ENCODE data around the gene MGRN1.

MGRN1 gene

DNA sequence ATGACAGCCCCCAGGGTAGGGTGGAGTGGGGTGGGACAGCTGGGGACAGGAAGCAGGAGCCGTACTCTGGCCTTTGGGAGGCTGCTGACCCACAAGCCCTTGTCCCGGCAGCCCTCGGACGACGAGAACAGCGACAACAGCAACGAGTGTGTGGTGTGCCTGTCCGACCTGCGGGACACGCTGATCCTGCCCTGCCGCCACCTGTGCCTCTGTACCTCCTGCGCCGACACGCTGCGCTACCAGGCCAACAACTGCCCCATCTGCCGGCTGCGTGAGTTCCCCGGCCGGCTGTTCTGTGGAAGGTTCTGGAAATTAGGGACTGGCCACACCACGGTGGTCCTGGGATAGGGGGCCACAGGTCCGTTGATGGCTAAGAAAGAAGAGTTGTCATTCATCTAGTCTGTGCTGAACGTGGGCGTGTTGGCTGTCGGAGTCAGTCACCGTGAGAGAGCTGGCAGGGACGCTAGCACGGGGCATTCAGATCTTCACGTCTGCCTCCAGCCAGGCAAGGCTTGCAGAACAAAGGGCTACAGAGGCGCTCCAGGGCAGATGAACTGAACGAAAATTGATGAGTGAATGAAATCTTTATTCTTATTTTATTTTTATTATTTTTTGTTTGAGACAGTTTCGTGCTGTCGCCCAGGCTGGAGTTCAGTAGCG lies 48.9 kb downstream of the MGRN1 start:
- no peak overlapping the region for H3K27ac ChIP-seq (ENCODE audit: insufficient read depth in 1 of 2, low read depth in 1 of 2, low read length in 2 of 2, poor library complexity in 1 of 2, severe bottlenecking in 2 of 2)

DNA sequence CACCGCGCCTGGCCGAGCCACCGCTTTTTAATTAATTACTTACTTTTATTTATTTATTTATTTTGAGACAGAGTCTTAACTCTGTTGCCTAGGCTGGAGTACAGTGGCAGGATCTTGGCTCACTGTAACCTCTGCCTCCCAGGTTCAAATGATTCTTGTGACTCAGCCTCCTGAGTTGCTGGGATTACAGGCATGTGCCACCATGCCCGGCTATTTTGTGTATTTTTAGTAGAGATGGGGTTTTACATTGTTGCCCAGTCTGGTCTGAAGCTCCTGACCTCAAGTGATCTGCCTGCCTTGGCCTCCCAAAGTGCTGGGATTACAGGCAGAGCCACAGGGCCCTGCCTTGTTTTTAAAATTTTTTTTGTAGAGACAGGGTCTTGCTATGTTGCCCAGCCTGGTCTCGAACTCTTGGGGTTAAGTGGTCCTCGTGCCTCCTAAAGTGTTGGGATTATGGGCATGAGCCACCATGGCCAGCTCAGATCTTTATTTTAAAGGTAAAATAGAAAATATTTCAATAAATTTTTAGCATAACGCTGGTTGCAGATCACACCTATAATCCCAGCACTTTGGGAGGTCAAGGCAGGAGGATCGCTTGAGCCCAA lies 50.4 kb downstream of the MGRN1 start:
- Histone ChIP-seq H3K9me3 (ENCODE audit: control extremely low read depth in 1 of 5, control insufficient read depth in 4 of 5, insufficient read depth in 2 of 5, low read depth in 1 of 5, low read length in 4 of 5) (no peaks in the 10 kb centered on the region), H3K27ac (ENCODE audit: insufficient read depth in 1 of 2, low read depth in 1 of 2, low read length in 2 of 2, poor library complexity in 1 of 2, severe bottlenecking in 2 of 2) (no peak overlapping the region), H3K4me1 (ENCODE audit: control extremely low read depth in 1 of 4, control insufficient read depth in 4 of 4, insufficient read depth in 4 of 4, low read length in 3 of 4) (peaks cover 0 to 24% (median 16%) of the 10 kb centered on the region in 4 experiments), H3K4me3 (ENCODE audit: control insufficient read depth in 1 of 7, extremely low read depth in 1 of 7, insufficient read depth in 4 of 7, low read depth in 2 of 7, low read length in 6 of 7) (no peak overlapping the region), H3K27me3 (replicated peaks in 2 of 5; ENCODE audit: control insufficient read depth in 4 of 5, insufficient read depth in 5 of 5, low read length in 4 of 5) (no peaks in the 10 kb centered on the region), H3K36me3 (ENCODE audit: control insufficient read depth in 4 of 4, insufficient read depth in 4 of 4, low read length in 3 of 4) (peaks cover 2 to 62% (median 36%) of the 10 kb centered on the region in 4 experiments)
- 100% methylated on average over 2 of the region's 9 CpGs for WGBS (ENCODE audit: insufficient coverage)
- ChIA-PET POLR2A (no interaction called here), CTCF (no interaction called here)
- no peak for DNase-seq

More for the DNA sequence above, 48.9 kb downstream of the MGRN1 start:
- peaks cover 0 to 24% (median 16%) of the 10 kb centered on the region in 4 experiments for H3K4me1 ChIP-seq (ENCODE audit: control extremely low read depth in 1 of 4, control insufficient read depth in 4 of 4, insufficient read depth in 4 of 4, low read length in 3 of 4)
- no peaks in the 10 kb centered on the region for H3K9me3 ChIP-seq (ENCODE audit: control extremely low read depth in 1 of 5, control insufficient read depth in 4 of 5, insufficient read depth in 2 of 5, low read depth in 1 of 5, low read length in 4 of 5)
- DNase-seq = no peak
- peaks cover 6 to 61% (median 38%) of the 10 kb centered on the region in 4 experiments for H3K36me3 ChIP-seq (ENCODE audit: control insufficient read depth in 4 of 4, insufficient read depth in 4 of 4, low read length in 3 of 4)
- H3K4me3 ChIP-seq (ENCODE audit: control insufficient read depth in 1 of 7, extremely low read depth in 1 of 7, insufficient read depth in 4 of 7, low read depth in 2 of 7, low read length in 6 of 7) = no peak overlapping the region
- ChIA-PET POLR2A (interaction anchor here (1.1 kb wide), 1 partner anchor 12 kb away, joined by 3 read pairs; no protein-coding TSS in a partner anchor), CTCF (interaction anchor here (1.0 kb wide), 1 partner anchor 23 kb away, joined by 3 read pairs; no protein-coding TSS in a partner anchor)
- H3K27me3 ChIP-seq (replicated peaks in 2 of 5; ENCODE audit: control insufficient read depth in 4 of 5, insufficient read depth in 5 of 5, low read length in 4 of 5) = no peaks in the 10 kb centered on the region
- 97% methylated on average over 24 of the region's 33 CpGs for WGBS (ENCODE audit: insufficient coverage)

DNA sequence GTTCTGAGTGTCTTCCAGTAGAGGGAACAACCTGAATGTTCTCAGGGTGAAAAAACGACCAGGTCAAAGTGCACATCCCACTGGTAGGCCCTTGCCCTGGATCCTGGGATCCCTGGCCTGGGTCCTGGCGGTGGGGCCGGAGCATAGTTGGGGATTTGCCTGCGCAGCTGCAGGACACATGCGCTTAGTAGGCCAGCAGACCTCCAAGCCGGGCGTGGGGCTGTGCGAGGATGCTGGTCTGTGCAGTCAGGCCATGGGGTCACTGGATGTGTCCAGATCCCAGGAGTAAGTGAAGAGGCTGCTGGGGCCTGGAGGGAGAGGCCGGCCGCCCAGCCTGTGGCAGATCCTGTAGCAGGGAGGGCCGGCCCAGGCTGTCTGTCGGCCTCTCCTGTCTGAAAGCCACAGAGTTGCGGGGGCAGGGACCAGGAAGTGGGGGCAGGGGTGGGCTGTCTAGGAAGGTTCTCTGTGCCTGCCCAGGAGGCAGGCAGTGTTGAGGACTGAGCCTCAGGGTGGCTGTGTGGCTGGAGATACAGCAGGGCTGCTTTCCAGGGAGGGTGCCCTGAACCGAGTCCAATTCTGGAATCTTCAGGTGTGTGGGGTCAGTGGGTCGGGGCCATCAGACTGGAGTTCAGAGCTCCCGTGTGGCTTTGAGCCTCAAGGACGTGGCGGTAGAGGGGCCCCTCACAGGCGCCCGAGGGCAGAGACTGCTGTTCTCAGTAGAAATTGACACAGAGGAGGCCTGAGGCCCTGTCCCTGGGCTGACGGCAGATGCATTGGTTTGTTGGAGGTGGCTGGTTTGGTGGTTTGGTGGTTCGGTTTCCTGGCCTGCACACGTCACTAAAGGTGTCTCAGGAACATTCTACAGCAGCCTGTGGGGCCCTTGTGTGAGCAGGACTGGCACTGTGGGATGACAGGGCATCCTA lies 51.5 kb downstream of the MGRN1 start:
- 57% methylated on average over 15 of the region's 23 CpGs for WGBS (ENCODE audit: insufficient coverage)
- peak overlapping the region in 1 of 2 experiments; percentile 45 for H3K27ac ChIP-seq (ENCODE audit: insufficient read depth in 1 of 2, low read depth in 1 of 2, low read length in 2 of 2, poor library complexity in 1 of 2, severe bottlenecking in 2 of 2)
- DNase-seq = peak; percentile 37 to 66 (median 66)
- no peaks in the 10 kb centered on the region for H3K9me3 ChIP-seq (ENCODE audit: control extremely low read depth in 1 of 5, control insufficient read depth in 4 of 5, insufficient read depth in 2 of 5, low read depth in 1 of 5, low read length in 4 of 5)
- H3K36me3 ChIP-seq (ENCODE audit: control insufficient read depth in 4 of 4, insufficient read depth in 4 of 4, low read length in 3 of 4) = peaks cover under 1 to 67% (median 39%) of the 10 kb centered on the region in 4 experiments
- H3K4me1 ChIP-seq (ENCODE audit: control extremely low read depth in 1 of 4, control insufficient read depth in 4 of 4, insufficient read depth in 4 of 4, low read length in 3 of 4) = peaks cover 0 to 24% (median 16%) of the 10 kb centered on the region in 4 experiments
- H3K27me3 ChIP-seq (replicated peaks in 2 of 5; ENCODE audit: control insufficient read depth in 4 of 5, insufficient read depth in 5 of 5, low read length in 4 of 5) = no peaks in the 10 kb centered on the region
- H3K4me3 ChIP-seq (ENCODE audit: control insufficient read depth in 1 of 7, extremely low read depth in 1 of 7, insufficient read depth in 4 of 7, low read depth in 2 of 7, low read length in 6 of 7) = peak overlapping the region in 2 of 7 experiments; percentile 10 to 35
- ChIA-PET POLR2A (no interaction called here), CTCF (interaction anchor here (1.6 kb wide), 1 partner anchor 15 kb away, joined by 4 read pairs; no protein-coding TSS in a partner anchor)

DNA sequence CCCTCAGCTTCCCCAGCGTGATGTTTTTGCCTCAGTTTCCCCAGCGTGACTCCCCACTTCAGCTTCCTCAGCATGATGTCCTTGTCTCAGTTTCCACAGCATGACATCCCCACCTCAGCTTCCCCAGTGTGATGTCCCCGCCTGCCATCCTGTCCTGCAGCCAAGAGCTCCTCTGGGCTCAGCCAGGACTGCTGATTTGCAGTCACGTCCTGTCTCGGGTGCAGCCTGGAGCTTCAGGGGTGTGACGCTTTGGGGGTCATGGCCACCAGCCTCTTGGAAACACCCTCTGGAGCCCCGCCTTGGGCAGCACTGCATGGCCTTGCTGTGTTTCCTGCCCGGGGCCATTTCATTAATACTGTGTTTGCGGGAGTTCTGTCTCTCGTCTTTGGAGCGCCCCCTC lies 52.2 kb downstream of the MGRN1 start:
- POLR2A ChIA-PET = no interaction called here
- Histone ChIP-seq H3K36me3 (ENCODE audit: control insufficient read depth in 4 of 4, insufficient read depth in 4 of 4, low read length in 3 of 4) (peaks cover 0 to 67% (median 39%) of the 10 kb centered on the region in 4 experiments), H3K9me3 (ENCODE audit: control extremely low read depth in 1 of 5, control insufficient read depth in 4 of 5, insufficient read depth in 2 of 5, low read depth in 1 of 5, low read length in 4 of 5) (no peaks in the 10 kb centered on the region), H3K4me3 (ENCODE audit: control insufficient read depth in 1 of 7, extremely low read depth in 1 of 7, insufficient read depth in 4 of 7, low read depth in 2 of 7, low read length in 6 of 7) (peak overlapping the region in 1 of 7 experiments; percentile 35), H3K27me3 (replicated peaks in 2 of 5; ENCODE audit: control insufficient read depth in 4 of 5, insufficient read depth in 5 of 5, low read length in 4 of 5) (no peaks in the 10 kb centered on the region), H3K27ac (ENCODE audit: insufficient read depth in 1 of 2, low read depth in 1 of 2, low read length in 2 of 2, poor library complexity in 1 of 2, severe bottlenecking in 2 of 2) (peak overlapping the region in 1 of 2 experiments; percentile 45), H3K4me1 (ENCODE audit: control extremely low read depth in 1 of 4, control insufficient read depth in 4 of 4, insufficient read depth in 4 of 4, low read length in 3 of 4) (peaks cover 0 to 24% (median 16%) of the 10 kb centered on the region in 4 experiments)
- WGBS (ENCODE audit: insufficient coverage) = 96% methylated on average over 10 of the region's 11 CpGs
- CTCF ChIA-PET = interaction anchor here (1.6 kb wide), 1 partner anchor 16 kb away, joined by 4 read pairs; no protein-coding TSS in a partner anchor
- no peak for DNase-seq

DNA sequence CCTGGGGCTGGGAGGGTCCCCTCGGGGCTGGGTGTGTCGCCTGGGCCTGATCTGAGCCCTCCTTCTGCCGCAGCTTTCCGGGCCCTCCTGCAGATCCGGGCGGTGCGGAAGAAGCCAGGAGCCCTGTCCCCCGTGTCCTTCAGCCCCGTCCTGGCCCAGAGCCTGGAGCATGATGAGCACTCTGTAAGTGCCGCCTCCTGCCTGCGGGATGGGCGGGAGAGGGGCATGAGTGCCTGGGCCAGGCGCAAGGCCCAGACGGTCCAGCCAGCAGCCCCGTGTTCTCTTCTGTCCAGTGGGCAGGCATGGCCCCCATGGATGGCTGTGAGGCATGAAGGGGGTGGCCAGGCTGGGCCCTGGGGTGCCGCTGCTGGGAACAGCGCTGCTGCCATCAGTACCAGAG lies 52.8 kb downstream of the MGRN1 start:
- CTCF ChIA-PET = interaction anchor here (1.6 kb wide), 1 partner anchor 16 kb away, joined by 4 read pairs; no protein-coding TSS in a partner anchor

DNA sequence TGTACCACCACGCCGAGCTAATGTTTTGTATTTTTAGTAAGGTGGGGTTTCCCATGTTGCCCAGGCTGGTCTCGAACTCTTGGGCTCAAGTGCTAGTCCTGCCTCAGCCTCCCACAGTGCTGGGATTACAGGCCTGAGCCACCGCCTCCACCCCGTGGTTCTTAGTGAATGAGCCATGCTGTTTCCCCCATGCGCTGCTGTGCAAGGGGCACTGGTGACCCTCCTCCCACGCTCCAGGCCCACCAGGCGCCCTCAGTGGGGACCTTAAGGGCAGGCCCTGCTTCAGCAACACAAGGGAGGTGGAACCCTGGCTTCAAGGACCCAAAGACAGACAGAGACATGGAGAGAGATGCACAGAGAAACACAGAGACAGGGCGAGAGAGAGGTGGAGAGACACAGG lies 53.4 kb downstream of the MGRN1 start:
- H3K4me1 ChIP-seq (ENCODE audit: control extremely low read depth in 1 of 4, control insufficient read depth in 4 of 4, insufficient read depth in 4 of 4, low read length in 3 of 4) = peaks cover 0 to 28% (median 16%) of the 10 kb centered on the region in 4 experiments
- ChIA-PET POLR2A (no interaction called here), CTCF (no interaction called here)
- no peaks in the 10 kb centered on the region for H3K27me3 ChIP-seq (replicated peaks in 2 of 5; ENCODE audit: control insufficient read depth in 4 of 5, insufficient read depth in 5 of 5, low read length in 4 of 5)
- H3K27ac ChIP-seq (ENCODE audit: insufficient read depth in 1 of 2, low read depth in 1 of 2, low read length in 2 of 2, poor library complexity in 1 of 2, severe bottlenecking in 2 of 2) = no peak overlapping the region
- no peak overlapping the region for H3K4me3 ChIP-seq (ENCODE audit: control insufficient read depth in 1 of 7, extremely low read depth in 1 of 7, insufficient read depth in 4 of 7, low read depth in 2 of 7, low read length in 6 of 7)
- no peak for DNase-seq
- H3K9me3 ChIP-seq (ENCODE audit: control extremely low read depth in 1 of 5, control insufficient read depth in 4 of 5, insufficient read depth in 2 of 5, low read depth in 1 of 5, low read length in 4 of 5) = no peaks in the 10 kb centered on the region
- 100% methylated on average over 7 of the region's 9 CpGs for WGBS (ENCODE audit: insufficient coverage)
- peaks cover 0 to 73% (median 42%) of the 10 kb centered on the region in 4 experiments for H3K36me3 ChIP-seq (ENCODE audit: control insufficient read depth in 4 of 4, insufficient read depth in 4 of 4, low read length in 3 of 4)

More for the DNA sequence above, 52.8 kb downstream of the MGRN1 start:
- Histone ChIP-seq H3K9me3 (ENCODE audit: control extremely low read depth in 1 of 5, control insufficient read depth in 4 of 5, insufficient read depth in 2 of 5, low read depth in 1 of 5, low read length in 4 of 5) (no peaks in the 10 kb centered on the region), H3K4me1 (ENCODE audit: control extremely low read depth in 1 of 4, control insufficient read depth in 4 of 4, insufficient read depth in 4 of 4, low read length in 3 of 4) (peaks cover 0 to 24% (median 16%) of the 10 kb centered on the region in 4 experiments), H3K36me3 (ENCODE audit: control insufficient read depth in 4 of 4, insufficient read depth in 4 of 4, low read length in 3 of 4) (peaks cover 0 to 70% (median 40%) of the 10 kb centered on the region in 4 experiments), H3K27ac (ENCODE audit: insufficient read depth in 1 of 2, low read depth in 1 of 2, low read length in 2 of 2, poor library complexity in 1 of 2, severe bottlenecking in 2 of 2) (no peak overlapping the region), H3K27me3 (replicated peaks in 2 of 5; ENCODE audit: control insufficient read depth in 4 of 5, insufficient read depth in 5 of 5, low read length in 4 of 5) (no peaks in the 10 kb centered on the region), H3K4me3 (ENCODE audit: control insufficient read depth in 1 of 7, extremely low read depth in 1 of 7, insufficient read depth in 4 of 7, low read depth in 2 of 7, low read length in 6 of 7) (no peak overlapping the region)
- POLR2A ChIA-PET = no interaction called here
- 97% methylated on average over 15 of the region's 17 CpGs for WGBS (ENCODE audit: insufficient coverage)
- DNase-seq = no peak

Measured in common myeloid progenitor, CD34-positive (primary cell).